Activated CD8-positive, alpha-beta memory T cell treated with anti-CD3 and anti-CD28 coated beads for 48 hours (primary cell): ENCODE data around the gene COL5A3.
"Not testable (repeated sequence)": the region's sequence is repeated elsewhere in the genome, so short reads cannot be mapped to it uniquely, and the experiment has no call there.

Experiments
- DNase-seq, 3 experiments: peaks; one replicate each; pipeline ENCODE4 v3.0.0-alpha.2; 2020; ENCODE audit warnings: low read depth in 2 of 3, low spot score in 2 of 3

Gene COL5A3

DNA sequence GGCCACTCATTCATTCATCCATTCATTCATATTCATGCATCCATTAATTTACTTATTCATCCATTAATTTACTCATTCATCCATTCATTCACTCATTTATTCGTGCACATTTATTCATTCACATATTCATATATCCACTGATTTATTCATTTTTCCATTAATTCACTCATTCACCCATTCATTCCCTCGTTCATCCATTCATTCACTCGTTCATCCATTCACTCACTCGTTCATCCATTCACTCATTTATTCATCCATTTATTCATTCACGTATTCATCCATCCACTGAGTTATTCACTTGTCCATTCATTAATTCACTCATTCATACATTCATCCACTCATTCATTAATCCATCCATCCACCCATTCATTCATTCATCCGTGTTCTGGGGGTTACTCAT is 38.2 kb downstream of the COL5A3 start:
- no peak for DNase-seq

DNA sequence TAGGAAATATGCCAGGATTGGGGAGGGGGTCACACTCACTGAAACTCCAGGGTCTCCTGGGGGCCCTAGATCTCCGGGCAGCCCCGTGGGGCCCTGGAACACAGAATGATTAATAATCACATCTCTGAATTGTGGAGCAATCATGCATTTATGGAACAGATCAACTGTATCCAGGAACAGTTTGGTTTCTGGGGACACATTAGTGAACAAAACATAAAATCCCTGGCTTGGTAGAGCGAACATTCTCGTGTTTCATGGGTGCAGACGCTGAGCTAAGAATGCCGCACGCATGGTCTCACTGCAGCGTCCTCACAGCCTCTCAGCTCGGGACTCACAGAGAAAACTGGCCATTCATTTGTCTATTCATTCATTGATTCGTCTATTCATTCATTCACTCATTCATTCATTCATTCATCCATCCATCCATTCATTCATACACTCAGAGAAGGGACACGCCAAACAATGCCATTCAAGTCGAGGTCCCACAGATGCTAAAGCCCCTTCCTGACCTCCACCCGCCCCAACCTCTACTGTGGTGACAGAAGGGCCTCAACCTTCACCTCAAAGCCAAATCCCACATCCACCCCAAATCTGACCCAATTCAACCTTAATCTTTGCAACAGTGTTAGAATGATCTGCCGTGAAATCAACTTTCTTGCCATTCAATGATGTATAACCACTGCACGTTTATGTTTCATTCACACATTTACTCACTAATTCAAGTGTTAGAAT is 39.0 kb downstream of the COL5A3 start:
- no peak for DNase-seq

DNA sequence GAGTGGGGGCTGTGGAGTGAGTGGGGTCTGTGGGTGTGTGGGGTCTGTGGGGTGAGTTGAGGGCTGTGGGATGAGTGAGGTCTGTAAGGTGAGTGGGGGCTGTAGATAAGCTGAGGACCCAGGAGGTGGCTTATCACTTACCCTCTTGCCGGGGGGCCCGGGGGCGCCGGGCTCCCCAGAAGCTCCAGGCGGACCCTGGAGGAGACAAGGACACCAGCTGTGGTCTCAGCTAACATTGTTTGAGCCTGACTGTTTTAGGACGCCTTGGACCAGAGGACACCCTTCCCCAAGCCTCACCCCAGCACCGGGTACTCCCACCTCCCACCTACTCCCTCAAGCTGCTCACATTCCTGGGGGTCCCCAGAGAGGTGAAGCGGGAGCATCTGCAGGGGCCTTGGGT is 39.8 kb downstream of the COL5A3 start:
- DNase-seq, result no peak

DNA sequence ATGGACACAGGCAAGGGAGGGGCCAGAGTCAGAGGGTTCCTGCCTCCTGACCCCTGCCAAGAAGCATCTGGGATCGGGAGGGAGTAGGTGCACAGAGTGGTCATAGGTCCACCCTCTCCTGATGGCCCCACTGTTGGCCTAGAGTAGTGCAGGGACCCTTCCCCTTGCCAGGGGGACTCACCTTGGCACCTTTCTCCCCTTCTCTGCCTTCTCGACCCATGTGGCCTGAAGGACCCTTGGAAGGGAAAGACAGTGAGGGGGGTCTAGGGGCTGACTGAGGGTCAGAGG is 40.7 kb downstream of the COL5A3 start:
- DNase-seq, result no peak

DNA sequence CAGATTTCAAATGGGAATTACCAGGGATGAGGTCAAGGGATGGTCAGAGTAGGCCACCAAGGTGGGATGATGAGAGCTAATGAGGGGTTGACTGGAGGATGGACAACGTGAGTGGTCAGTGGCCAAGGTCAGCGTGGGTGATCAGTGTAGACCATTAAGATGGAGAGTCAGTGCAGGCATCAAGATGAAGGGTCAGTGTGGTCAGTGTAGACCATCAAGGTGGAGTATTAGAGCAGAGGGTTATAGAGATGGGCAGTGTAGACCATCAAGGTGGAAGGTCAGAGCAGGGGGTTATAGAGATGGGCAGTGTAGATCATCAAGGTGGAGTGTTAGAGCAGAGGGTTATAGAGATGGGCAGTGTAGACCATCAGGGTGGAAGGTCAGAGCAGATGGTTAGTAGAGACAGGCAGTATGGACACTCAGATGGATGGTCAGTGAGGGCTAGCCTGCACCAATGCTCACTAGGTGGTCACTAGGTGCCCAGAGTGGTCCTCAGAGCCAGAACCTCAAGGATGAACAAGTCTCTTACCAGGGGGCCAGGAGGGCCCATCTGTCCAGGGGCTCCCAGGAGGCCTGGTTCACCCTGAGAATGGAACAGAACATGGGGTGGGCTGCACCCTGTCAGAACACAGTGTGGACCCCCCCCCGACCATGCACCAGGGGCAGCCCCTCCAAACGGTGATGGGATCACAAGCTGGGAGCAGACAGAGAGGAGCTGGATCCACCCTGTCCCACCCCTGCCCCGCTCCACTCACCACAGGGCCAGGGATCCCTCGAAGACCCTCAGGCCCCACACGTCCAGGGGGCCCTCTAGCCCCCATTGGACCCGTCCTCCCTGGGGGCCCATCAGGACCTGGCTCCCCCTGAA is 41.2 kb downstream of the COL5A3 start:
- DNase-seq, result no peak

DNA sequence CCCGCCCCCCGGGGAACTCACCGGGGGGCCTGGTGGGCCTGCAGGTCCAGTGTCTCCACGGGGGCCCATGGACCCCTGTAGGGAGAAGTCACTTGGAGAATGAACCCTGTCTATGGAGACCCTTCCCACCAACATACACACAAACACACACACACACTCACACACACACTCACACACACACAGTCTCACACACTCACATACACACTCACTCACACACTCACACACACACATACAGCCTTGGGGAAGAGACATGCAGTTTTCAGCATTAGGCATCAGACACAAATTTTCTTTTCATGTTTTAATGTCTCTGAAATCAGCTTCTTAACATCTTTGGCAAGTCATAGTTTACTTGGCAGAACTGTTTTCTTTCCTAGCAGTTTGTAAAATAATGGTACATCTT is 43.0 kb downstream of the COL5A3 start:
- no peak for DNase-seq

DNA sequence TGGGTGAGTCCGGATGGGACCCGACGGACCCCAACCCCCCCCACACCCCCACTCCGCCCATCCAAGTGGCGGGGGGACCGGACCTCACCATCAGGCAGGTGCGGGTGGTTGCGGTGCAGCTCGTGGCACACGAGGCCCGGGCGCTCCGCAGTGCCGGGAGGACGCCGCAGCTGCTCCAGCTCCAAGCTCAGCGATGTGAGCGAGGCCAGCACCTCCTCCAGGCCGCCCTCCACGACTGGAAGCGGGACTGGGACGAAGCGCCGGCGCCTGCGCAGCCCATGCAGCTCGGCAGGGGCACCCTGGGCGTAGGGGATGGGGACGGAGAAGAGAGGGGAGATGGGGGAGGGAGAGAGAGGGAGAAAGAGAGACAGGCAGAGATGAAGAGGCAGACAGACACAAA is 43.9 kb downstream of the COL5A3 start:
- DNase-seq, result no peak

DNA sequence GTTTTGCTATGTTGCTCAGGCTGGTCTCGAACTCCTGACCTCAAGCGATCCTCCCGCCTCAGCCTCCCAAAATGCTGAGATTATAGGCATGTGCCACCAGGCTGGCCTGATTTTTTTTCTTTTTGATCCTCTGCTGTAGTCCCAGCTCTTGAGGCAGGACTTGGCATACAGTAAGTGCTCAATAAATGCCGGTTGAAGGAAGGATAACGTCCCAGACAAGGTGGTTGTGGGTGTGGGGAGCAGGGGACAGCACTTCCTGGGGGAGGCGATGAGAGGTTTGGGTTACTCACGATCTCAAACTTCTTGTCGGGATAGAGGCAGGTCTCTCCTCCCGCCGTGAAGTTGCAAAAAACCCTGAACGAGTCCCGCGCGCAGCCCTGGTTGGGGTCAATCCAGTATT is 44.3 kb downstream of the COL5A3 start:
- DNase-seq, result no peak

DNA sequence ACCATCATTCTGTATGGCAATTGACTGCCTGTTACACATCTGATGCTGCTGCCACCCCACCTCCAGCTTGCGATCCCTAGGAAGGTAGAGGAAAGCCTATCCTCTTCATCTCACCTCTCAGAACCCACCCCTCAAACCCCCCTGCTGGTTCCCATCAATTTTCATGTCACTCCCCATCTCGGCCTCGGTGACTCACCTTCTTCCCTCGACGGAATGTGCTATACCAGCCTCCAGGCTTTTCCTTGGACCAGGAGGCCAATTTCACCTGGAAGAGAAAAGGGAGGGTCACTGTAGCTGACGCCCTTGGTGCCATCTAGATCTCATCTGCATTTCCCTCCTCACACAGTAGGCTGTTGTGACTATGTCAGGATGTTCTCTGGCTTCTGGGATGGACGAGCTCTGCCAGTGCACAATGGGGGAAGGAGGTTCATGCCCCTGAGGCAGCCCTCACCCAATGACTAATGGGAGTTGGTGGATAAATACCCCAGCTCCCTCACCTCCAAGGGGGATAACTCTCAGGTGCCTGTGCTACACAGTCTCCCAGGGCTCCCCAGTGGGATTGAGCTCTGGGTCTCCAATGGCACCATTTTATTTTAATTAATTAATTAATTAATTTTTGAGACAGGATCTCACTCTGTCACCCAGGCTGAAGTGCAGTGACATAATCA is 47.5 kb downstream of the COL5A3 start:
- DNase-seq, result no peak

DNA sequence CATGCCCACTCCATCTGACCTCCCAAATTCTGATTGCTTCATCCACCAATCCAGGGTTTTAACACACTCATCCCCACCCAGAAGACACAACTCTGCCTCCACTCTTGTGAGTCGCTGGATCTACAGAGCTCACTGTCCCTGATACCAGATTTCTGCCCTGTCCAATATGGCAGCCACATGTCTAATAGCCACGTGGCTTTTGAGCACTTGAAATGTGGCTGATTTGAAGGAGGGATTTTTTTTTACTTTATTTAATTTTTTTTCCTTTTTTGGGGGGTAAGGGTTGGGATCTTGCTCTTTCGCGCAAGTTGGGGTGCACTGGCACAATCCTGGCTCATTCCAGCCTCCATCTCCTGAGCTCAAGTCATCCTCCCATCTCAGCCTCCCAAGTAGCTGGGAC is 49.2 kb downstream of the COL5A3 start:
- no peak for DNase-seq

DNA sequence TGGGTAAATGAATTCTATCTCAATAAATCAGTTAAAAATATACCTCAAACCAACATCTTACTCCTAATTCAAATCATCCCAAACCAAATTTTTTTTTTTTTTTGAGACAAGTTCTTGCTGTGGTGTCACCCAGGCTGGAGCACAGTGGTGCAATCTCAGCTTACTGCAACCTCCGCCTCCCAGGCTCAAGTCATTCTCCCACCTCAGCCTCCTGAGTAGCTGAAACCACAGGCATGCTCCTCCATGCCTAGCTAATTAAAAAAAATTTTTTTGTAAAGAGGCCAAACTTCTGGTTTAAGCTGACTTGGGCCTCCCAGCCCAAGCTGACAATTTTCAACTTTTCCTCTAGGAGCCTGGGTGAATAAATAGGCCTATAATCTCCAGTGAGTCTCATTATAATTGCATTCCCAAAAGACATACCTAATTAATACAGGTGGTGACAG is 51.9 kb downstream of the COL5A3 start:
- DNase-seq, result no peak

DNA sequence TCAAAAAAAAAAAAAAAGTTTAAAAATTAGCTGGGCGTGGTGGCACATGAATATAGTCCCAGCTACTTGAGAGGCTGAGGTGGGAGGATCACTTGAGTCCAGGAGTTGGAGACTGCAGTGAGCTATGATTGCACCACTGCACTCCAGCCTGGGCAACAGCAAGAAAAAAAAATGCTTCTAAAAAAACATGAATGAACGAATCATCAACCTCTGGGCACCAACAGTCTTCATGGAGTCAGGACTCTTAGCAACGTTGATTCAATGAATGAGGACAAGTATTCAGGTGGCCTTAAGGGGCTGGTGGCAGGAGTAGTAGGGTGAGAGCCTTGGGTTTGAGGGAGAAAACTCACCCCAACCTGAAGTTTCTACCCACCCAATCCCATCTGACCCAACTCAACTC is 53.3 kb downstream of the COL5A3 start:
- DNase-seq, result no peak

DNA sequence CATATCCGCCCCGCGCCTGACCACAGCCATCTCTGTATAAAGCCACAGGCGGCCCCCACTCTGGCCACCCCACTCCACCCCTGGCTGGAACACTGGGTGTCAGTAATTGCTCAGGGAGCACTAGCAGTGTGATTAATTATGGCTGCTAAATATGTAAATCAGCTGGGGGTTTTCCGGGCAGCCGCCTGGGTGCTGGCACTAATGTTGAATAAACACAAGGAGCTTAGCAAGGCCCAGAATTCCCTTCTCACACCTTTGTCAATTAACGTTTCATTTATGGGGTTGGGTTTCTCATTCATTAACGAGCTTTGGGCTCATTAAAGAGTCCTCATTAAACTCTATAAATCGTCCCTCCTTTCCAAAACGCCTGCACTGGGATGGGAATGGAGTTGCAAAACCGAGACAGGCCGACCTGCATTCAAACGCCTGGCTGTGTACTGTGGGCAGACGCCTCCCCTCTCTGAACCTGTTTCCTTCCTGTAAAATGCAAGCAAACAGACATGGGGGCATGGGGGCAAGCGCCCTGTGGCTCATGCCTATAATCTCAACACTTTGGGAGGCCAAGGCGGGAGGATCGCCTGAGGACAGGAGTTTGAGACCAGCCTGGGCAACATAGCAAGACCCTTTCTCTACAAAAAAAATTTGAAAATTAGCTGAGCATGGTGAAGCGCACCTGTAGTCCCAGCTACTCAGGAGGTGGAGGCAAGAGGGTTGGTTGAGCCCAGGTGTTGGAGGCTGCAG is 56.3 kb downstream of the COL5A3 start:
- DNase-seq, result no peak

DNA sequence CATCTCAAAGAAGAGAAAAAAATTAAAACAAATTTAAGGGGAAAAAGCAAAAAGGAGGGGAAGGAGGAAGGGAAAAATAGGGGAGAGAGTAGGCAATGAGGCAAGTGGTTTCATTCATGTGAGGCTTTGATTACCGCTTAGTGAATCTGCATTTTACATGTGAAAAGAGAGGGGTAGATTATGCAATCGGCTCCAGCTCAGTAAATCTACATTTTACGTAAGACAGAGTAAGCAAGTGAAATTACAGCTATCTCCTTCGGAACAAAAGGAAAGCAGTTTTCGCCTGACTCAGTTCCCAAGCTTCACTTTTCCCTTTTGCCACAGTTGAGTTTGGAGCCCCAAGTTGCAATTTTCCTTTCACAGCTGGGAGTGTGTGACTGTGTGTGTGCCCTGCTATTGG is 58.0 kb downstream of the COL5A3 start:
- DNase-seq, result no peak

DNA sequence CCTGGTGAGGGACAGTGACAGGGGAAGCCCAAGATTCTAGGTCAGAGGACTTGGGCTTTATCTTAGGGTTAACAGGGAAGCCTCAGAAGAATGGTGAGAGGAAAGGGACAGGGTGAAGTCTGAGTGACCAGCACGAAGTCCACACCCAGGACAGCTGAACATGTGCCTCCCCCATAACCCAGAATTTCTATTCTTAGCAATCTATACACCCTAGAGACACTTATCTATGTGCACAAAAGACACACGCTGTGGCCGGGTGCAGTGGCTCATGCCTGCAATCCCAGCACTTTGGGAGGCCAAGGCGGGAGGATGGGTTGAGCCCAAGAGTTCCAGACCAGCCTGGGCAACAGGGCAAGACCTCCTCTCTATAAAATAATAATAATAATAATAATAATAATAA is 62.9 kb downstream of the COL5A3 start:
- DNase-seq, result no peak

DNA sequence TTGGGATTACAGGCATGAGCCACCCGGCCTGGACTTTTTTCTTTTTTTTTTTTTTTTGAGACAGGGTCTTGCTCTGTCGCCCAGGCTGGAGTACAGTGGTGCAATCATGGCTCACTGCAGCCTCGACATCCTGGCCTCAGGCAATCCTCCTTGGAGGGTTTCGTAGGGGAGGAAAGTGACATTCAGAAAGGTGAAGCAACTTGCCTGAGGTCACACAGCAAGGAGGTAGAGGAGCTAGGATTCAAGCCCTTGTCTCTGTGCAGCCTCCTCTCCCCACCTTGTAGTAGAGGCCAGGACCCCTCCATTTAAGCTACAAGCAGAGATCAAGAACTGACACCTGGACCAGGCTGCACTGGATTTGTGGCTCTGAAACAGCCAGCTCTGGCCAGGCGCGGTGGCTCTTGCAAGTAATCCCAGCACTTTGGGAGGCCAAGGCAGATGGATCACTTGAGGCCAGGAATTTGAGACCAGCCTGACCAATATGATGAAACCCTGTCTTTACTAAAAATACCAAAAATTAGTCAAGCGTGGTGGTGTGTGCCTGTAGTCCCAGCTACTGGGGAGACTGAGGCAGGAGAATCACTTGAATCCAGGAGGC is 63.7 kb downstream of the COL5A3 start:
- not testable (repeated sequence) for DNase-seq

DNA sequence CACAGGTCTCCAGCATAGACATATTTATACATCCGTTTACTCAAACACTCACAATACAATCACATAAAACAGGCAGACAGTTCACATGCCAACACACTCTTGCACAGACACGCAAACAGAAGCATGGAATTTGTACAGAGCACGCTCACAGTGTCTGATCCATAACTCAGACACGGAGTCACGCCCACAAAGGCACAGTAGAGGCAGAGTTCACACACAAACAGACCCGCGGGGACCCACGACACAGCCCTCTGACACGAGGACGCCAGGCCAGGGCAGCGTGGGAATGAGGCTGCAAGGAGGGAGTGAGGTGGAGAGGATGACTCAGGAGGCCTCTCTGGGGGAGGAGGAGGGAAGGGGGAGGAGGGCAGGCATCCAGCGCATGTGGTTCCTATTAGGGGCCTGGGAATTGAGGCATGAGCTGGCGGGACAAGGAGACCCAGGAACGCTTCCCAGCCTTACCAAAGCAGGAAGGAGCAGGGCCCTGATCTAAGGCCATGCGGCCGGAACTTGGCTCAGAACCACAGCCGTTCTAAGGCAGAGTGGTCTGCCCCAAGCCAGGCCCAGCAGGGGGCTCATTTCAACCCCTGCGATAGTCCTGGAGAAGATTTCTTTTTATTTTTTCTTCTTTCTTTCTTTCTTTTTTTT is 64.9 kb downstream of the COL5A3 start:
- DNase-seq, result no peak

DNA sequence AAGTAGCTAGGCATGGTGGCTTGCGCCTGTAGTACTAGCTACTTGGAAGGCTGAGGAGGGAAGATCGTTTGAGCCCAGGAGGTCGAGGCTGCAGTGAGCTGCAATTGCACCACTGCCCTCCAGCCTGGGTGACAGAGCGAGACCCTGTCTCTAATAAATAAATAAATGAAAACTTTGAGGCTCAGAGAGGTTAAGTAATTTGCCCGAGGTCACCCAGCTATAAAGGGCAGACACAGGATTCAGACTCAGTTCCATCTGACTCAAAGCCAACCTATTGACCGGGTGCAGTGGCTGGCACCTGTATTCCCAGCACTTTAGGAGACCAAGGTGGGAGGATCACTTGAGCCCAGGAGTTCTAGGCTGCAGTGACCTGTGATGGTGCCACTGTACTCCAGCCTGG is 66.6 kb downstream of the COL5A3 start:
- DNase-seq, result no peak

DNA sequence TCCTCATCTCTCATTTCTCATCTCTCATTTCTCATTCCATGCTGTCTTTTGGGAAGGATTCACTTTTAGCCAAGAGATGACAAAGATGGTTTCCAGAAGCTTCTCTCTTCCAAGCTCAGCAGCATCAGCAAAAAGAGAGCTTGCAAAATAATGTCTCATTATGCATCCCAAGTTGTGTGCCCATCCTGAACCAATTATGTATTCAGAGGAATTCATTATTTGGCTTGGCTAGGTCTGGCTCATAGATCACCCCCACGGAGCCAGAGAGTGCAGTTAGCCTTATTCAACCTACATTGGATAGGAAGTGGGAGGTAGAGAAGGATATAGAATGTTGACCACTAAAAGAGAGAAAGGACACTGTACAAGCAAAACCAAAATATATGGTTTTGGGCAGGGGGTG is 68.6 kb downstream of the COL5A3 start:
- DNase-seq, result no peak

DNA sequence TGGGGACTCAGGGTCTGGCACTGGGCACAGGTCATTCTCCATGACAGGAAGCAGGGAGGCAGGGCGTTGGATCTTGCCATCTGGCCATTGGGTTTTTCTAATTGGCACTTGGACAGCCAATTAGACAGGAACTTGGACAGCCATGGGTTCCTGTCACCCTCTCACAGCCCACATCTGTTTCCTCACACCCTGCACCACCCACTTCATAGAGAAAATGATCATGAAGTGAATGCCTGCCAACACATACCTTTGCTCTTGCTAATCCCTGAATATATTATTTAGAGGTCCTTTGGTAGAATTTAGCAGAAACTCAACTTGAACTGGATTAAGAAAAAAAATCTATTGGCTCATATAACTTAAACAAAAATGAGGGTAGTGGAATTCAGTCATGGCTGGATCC is 69.1 kb downstream of the COL5A3 start:
- DNase-seq, result no peak

DNA sequence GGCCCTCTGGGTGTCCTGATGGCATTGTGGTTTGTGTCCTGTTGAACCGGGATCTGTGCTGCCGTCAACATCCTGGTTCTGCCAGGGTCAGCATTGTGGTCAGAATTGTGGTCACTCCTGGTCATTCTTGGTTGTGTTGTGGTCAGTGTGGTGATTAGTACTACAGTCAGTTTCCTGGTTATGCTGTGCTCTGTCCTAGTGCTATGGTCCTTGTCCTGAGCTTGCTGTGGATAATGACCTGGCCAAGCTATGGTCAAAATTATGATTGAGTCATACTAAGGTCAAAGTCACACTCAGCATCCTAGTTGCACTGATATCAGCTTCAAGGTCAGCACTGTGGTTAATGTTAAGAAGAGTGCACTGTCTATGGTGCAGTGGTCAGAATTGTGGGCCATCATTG is 69.5 kb downstream of the COL5A3 start:
- no peak for DNase-seq
